HG03139 (cell line): Measurements from ENCODE around the gene USH2A.
"Not testable (repeated sequence)": the region's sequence is repeated elsewhere in the genome, so short reads cannot be mapped to it uniquely, and the experiment has no call there.

Experiments used
- ATAC-seq: cut with Tn5 transposase; IDR thresholded peaks from one replicate; pipeline ENCODE4 v1.9.1; 2021; ENCODE audit not compliant: unreplicated experiment

Gene USH2A

DNA sequence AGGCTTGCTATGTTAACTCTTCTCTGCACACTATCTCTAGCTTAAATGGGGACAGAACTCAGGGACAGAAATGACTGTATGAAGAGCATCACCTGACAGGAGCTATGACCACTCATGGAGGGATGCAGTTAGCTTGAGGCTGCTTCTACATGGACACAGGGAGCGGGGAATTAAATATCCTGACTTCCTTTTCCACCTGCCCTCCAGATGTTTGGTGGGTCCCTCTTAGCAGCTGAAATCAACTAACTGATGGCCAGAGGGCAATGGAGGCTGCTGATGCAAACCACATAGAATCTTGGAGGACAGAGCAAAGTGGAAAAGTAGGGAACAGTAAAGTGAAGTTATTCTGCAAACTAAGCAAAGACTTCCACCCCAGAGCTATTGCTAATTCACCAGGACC lies 214.1 kb downstream of the USH2A start:
- no peak for ATAC-seq

DNA sequence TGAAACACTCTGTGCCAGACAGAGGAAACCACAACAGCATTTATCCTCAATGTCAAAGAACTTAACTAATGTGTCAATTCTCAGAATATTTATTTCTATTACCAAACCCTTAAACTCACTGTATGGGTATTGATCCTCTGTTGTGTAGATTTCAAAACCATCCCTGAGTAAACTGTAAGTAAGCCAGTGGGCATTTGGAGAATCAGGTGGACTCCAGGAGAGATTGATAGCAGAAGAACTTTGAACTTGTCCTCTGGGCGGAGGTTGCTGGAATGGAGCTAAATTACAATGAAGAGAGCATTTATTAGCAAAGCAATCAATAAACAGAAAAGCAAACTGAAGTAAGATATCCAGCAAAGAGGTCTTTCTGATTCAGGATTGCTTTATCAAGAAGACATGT lies 216.1 kb downstream of the USH2A start:
- no peak for ATAC-seq

DNA sequence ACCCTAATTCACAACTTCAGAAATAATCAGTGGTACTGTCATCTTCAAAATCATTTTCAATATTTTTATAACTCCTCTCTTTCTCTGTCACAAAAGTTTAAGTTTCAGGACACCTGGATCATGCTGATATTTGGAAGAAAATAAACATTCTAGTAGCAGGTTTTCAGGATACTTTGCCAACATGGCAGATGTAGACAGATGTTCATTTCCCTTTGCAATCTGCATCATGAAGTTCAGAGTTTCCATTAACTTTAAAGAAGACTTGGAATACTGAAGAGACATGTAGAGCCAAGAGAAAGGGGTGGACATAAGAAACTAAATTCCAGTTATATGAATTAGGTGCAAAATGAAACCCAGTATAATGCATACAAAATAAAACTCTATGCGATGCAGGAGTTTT lies 218.1 kb downstream of the USH2A start:
- no peak for ATAC-seq

DNA sequence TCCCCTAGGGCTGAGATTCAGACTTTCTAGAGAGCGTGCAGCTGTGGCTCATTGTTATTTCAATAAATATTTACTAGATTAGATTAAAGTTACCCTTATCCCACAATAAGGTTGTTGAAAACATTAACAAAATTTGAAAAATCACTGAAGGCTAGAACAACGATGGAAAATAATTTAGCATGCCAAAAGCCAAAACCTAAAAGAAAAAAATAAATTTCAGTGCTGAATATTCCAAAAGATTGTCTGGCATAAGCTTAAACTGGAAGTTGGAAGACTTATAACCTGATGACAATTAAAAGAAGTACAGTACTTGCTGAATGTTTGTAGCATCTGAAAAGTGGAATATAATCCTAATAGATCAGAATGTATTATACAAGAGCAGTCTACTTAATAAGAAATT lies 221.3 kb downstream of the USH2A start:
- no peak for ATAC-seq

DNA sequence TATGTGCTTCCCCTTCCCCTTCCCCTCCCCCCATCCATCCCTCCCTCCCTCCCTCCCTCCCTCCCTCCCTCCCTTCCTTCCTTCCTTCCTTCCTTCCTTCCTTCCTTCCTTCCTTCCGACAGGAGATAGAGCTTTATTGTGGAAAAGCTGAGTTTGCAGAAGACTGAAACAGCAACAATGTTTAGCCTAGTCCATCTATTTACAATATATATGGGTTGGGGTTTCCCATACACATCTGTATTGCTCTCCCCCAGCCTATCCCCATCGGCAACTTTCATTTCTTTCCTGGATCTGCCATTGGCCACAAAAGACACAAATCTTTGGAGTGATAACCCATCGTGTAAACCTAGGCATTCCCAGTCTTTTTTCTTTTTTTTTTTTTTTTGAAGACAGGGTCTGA lies 222.3 kb downstream of the USH2A start:
- ATAC-seq: no peak

DNA sequence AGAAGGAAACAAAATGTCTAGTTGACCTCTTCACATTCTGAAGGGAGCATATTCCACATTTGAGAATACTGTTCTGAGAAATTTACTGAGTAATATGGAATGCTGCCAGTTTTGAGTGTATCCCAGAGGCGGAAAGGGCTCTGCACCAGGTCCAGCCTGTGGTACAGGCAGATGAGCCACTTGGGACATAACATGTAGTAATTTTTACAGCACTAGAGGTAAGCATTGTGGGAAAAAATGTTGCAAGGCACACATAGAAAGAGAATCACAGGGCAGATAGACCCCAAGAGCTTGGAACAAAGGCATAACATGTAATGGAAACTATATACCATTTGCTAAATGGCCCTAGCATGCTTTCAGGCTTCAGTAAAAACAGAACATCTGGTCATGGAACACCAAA lies 228.5 kb downstream of the USH2A start:
- no peak for ATAC-seq

DNA sequence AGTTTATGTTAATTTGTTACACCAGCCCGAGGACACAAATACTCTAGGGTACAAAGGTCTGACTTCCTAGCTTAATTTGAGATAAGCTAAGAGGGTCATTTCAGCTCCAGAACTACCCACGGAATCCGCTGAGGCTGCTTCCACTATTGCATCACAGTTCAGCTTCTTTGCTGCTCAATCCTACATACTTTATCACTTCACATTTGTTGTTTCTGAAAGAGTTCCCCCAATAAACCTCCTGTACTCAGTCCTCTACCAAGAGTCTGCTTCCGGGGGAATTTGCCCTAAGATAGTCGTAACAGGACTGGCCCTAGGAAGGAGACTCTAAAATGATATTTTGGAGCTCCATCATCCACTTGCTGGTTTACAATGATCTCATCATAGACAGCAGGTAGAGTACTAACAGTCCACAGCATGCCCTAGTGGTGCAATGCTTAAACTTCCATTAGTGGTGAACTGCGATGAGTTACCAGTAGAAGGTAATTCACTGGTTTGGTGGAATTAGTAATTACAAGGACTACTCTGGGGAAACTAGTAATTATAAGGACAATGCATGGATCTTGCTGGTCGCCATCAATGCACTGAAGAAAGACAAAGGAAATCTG lies 229.3 kb downstream of the USH2A start:
- no peak for ATAC-seq

DNA sequence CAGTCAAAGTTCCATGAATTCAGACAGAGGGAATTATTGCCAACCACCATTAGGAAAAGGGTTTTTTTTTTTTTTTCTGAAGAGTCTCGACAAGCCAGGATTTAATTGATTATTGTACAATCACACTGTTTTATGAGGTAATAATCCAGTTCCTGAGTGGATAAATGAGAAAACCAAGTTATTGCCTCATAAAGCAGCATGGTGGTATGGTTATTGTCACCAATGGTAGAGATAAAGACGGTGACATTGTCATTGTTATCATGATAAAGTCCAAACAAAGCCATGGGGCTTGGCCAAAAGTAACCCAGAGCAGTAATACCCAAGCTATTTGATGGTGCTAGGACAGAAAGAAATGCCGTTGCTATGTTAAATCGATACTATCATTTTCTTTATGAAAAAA lies 232.8 kb downstream of the USH2A start:
- ATAC-seq: no peak

DNA sequence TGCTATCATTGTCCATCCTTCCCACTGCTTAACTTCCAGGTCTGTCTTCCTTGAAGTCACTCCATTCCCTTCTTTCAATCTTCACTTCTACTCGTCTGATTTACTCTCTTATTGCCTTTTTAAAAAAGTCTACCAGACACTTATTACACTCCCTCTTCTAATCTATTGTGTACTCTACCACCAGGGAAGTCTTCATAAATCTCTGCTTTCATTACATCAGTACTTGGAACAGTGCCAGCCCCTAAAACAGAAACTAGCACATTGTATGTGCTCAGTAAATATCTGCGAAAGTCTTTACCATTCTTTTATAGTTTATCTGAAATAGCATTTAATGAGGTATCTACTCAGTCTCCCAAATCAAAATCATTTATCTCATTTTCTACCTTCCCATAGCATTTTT lies 236.4 kb downstream of the USH2A start:
- no peak for ATAC-seq

DNA sequence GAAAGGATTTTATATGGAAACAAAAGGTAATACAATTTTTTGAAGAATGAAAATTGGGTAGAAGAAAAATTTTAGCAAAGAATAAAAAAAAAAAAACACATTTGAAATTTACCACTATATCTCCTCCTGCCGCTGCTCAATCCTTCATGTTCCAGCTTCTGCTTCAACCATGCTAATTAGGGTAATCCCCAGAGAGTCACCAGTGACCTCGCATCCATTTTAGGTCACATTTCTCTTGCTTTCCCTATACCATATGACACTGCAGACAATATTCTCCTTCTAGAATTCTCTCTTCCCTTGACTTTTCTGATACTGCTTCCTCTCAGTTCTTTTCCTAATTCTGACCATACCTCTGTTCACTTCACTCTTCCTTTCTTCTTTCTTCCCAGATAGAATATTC lies 237.1 kb downstream of the USH2A start:
- no peak for ATAC-seq

DNA sequence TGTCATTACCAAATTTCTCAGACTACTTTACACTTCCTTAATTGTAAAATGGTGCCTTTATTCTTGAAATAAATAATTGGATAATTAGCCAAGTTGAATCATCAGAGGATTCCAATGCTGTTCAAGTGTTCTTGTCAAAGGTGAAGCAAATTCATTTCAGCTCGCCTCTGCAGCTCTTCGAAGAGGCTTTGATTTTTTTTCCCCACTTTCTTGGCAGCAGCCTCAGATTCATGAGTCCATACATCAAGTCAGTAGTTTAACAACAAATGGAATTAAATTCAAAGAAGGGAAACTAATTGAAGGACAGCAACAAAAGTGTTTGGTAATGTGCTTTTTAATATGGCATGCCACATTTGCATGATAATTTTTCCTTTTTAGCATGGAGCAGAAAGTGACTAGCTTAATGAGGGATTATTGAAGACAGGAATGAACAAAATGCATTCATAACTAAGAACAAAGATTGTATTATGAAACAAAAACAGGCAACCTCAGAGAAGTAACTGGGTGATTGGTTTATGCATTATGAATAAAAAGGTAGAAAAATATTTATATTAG lies 239.0 kb downstream of the USH2A start:
- ATAC-seq: no peak

DNA sequence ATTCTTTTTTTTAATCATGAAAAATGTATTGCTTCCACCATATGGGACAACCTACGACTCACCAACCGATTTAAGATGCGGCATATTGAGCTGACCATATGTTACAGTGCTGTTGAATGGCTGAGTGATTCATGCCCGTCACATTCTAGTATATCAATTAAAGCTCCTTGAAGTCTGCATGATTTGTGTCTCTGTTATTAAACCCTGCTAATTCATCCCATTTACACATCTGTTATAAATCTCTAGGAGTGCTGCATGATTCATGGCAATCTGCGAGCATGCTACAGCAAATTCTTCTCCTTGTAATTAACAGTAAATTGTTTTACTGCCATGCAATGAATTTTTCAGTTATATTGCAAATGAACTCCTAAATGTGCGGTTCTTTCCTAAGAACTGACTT lies 239.8 kb downstream of the USH2A start:
- ATAC-seq: no peak

DNA sequence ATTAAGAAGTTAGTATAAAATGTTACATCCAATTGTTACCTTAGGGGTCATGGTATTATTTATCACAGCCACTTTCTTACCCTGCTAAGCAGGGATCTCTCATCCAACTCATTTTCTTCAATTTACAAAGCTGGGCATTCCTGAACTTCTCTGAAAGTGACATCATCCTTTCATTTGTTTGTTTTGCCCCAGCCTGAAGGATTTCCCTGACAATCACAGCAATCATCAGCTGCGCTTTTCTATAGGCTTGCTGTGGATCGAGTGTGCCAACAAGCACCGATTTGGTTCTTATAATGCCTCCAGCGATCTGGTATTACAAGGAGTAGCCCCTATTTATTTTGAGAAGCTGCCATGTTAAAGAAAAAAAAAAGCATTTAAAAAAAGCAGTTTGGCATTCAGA lies 240.2 kb downstream of the USH2A start:
- ATAC-seq: no peak

DNA sequence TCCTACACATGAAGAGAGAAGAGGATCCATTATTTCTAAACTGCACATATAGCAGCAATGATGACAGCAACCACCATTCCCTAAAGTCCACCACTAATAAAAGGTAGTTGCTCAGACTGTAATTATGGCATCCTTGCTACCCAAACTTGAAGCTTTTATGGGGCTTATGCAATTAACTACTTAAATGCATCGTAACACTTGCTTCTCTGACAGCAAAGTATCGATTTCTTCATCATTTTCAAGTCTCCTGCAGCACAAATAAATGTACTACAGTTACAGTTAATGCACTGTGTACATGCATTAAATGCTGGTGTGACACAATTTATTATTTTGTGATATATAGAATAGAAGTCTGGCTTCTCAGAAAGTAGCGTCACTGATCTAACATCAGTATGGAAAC lies 241.7 kb downstream of the USH2A start:
- no peak for ATAC-seq

DNA sequence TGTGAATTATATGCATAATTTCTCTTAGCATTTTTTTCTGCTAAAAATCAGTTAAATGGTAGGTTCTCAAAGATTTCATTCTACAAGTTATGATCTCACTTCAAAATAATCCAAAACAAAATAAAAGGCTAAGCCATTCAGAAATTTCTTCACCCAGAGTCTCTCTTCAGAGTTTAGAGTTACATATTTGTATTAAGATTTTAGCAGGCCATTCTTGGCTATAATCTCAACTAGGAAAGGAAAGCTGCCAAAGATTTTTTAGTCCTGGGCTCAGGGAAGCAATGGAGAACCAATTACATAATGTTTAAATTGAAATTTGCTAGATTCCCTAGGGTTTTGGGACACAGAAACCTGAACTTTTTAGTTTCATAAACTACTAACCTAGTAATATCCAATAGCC lies 245.0 kb downstream of the USH2A start:
- ATAC-seq: no peak

DNA sequence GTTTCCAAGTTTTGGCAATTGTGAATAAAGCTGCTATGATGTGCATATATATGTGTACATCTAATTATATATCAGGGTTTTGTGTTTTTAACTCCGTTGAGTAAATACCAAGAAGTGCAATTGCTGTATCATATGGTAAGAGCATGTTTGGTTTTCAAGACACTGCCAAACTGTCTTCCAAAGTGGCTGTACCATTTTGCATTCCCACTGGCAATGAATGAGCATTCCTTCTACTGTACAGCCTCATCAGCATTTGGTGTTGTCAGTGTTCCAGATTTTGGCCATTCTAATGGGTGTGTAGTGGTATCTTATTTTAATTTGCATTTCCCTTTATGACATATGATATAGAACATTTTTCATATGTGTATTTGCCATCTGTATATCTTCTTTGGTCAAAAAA lies 246.3 kb downstream of the USH2A start:
- ATAC-seq: no peak

DNA sequence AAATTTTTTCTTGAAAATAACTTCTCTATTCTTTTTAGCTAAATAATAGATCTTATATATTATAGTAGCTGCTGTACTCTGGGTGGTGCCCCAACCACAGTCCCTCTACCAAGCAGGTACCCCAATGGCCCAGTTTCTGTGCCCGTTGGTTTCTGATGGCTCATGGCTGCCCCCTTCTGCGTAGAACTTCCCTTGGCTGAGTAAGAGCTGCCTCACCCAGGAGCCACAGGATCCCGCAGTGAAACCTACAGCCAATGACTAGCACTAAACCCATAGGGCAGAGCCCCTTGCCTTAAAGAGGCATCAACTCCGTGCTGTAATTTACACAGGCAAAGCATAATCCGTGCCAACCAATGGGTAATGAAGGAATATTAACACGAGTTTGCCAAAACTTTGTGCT lies 247.5 kb downstream of the USH2A start:
- ATAC-seq: no peak

DNA sequence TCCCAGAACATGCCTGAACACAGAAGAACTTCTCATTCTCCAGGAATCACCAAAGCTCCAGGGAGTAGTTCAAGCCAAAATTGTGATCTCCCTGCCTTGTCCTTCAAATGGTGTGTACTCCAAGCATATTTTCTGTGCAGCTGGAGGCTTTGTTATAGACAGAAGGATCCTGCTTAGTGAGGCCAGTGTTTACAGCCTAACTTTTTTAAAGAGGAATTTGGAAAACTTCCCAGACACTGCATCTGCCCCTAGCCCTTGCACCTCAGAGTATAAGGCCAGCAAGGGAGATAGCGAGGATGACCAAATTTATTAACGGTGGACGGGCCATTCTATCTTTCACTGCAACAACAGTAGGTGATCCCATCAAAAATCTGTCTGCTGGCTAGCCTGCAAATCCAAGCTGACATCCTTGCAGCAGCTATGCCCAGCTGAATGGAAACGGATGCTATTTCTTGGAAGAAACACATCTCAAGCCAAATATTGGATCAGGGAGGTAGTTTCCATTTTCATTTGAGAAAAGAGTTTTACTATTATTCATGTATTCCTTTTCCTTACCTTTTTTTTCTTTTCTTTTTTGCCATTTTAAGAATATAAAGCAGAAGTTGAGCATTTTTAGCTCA lies 249.8 kb downstream of the USH2A start:
- no peak for ATAC-seq

DNA sequence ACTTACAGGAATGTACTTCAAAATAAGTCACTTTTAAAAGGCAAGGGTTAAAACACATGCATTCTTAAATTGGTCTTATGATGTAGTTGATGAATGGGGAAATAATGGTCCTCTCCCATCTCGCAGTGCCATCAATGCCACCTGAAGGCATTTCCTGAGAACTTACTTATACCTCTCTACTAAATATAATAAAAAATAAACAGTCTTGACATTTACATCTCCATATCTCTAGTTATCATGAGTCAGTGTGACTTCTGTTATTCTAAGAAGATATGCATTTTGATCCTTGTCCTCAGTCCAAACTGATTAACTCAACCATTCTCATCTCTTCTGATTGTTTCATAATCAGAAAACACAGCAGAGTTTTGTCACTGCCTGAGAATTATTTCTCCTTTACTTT lies 253.9 kb downstream of the USH2A start:
- ATAC-seq: no peak

DNA sequence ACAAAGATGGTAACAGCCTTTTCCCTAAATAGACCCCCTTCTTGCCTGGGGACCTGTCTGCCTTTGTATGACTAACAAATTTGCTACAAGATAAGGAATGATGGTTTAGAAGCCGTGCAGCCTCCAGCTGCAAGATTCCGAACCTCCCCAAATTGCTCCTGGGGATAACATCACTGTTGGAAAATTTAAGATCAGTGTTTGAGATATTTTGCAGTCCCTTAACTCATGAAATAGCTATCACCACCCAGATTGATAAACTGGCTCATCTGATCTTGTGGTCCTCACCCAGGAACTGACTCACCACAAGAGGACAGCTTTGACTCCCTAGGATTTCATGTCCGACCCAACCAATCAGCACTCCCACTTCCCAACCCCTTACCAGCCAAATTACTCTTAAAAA lies 254.7 kb downstream of the USH2A start:
- ATAC-seq: no peak

DNA sequence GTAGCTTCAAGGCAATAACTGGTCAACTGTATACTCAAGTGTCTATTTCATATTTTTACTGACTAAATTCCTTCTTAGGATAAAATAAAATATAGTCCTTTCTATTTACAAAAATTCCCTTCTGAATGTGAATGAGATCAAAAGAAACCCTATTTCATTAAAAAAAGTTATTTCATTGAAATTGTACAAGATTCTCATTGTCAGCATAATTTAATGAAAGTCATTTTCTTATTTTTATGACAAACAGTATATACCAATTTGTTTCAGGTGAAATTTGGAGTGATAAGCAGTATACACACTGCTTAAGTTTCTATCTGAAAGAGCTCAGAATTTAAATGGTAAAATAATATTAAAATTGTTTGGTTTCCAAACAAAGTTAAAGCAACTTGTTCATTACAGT lies 269.2 kb downstream of the USH2A start:
- ATAC-seq: no peak

DNA sequence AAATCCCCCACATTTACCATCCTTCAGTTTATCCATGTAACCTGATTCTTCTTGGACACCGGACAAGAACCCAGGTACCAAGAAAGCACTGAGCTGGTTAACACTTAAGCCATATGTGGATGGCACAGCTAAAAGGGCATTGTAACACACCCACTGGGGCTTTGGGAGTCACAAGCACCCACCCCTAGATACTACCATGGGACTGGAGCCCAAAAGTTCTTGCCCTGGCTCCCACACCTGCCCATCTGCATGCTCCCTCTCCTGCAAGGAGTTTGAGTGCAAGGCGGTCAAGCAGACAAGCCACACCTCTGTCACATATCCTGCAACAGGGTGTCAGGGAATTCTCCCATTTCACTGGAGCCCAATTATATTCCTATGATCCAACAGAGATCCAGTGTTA lies 270.1 kb downstream of the USH2A start:
- no peak for ATAC-seq

DNA sequence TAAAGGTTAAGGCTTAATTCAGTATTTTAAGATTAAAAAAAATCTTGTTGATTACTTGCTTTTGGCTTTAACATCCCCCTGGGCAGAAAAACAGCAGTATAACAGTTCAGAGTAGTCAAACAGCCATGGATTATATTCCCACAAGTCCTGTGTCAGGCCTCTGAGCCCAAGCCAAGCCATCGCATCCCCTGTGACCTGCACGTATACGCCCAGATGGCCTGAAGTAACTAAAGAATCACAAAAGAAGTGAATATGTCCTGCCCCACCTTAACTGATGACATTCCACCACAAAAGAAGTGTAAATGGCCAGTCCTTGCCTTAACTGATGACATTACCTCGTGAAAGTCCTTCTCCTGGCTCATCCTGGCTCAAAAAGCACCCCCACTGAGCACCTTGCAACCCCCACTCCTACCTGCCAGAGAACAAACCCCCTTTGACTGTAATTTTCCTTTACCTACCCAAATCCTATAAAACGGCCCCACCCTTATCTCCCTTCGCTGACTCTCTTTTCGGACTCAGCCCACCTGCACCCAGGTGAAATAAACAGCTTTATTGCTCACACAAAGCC lies 277.7 kb downstream of the USH2A start:
- ATAC-seq: not testable (repeated sequence)
